Measurements from ENCODE around the gene CYP19A1. TPM values are rescaled to one million over a fixed set of nuclear protein-coding genes. Genes with fewer than 3 reads are reported as not detected.

Gene CYP19A1
- total RNA-seq, 1 experiment from 2014 or later: 0.94 TPM

DNA sequence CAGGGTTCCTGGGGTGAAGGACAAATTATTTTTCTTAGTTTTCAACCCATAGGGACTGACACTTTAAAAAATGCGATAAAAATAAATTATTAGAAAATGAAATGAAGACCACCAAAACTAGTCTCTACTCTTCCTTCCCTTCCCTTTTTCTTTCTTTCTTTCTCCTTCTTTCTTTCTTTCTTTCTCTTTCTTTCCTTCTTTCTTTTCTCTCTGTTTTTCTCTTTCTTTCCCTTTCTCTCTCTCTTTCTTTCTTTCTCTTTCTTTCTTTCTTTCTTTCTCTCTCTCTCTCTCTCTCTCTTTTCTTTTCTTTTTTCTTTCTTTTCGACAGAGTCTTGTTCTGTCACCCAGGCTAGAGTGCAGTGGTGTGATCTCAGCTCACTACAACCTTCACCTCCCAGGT is 144.4 kb downstream of the CYP19A1 start:
- no TSS peak for BruUV-seq (replicated peaks)
- Histone ChIP-seq H3K79me2 (ENCODE audit: low read depth) (no peaks in the 10 kb centered on the region), H3K4me3 (no peak overlapping the region), H3K9me3 (ENCODE audit: insufficient read depth, low read depth) (no peaks in the 10 kb centered on the region), H3K27me3 (ENCODE audit: insufficient read depth, low read depth) (0 out of 2 replicates have a peak, but pooled peaks cover 2% of the 10 kb centered on the region), H3K9me2 (ENCODE audit: insufficient read depth) (no peaks in the 10 kb centered on the region), H3K36me3 (ENCODE audit: low read depth) (no peaks in the 10 kb centered on the region), H3K4me2 (no peak overlapping the region), H2AFZ (no peak overlapping the region), H3K27ac (no peak overlapping the region), H4K20me1 (ENCODE audit: insufficient read depth) (no peaks in the 10 kb centered on the region), H3F3A (ENCODE audit: insufficient read depth, low read depth) (no peaks in the 10 kb centered on the region), H3K4me1 (replicated peaks; ENCODE audit: insufficient read depth) (no peaks in the 10 kb centered on the region)
- intact Hi-C loops (cut with micrococcal nuclease; ENCODE audit: unreplicated experiment): loop anchor here (5.0 kb wide), 1 partner anchor 62 kb away; no protein-coding TSS in a partner anchor
- ChIA-PET CTCF (interaction anchor here (3.0 kb wide), 1 partner anchor 31 kb away, joined by 16 read pairs; no protein-coding TSS in a partner anchor), POLR2A (ENCODE audit: unreplicated experiment) (no interaction called here)
- TF ChIP-seq EZH2 (IDR thresholded peaks at IDR 0.05; ENCODE audit: low read depth): no peak
- no peak for TF ChIP-seq CTCF (conservative IDR thresholded peaks at IDR 0.05)
- DNase-seq: no peak

- Histone ChIP-seq H3K4me3 (no peak overlapping the region), H3K9me2 (ENCODE audit: insufficient read depth) (no peaks in the 10 kb centered on the region), H3K4me2 (no peak overlapping the region), H3K4me1 (replicated peaks; ENCODE audit: insufficient read depth) (no peaks in the 10 kb centered on the region), H3F3A (ENCODE audit: insufficient read depth, low read depth) (no peaks in the 10 kb centered on the region), H3K27ac (no peak overlapping the region), H3K79me2 (ENCODE audit: low read depth) (no peaks in the 10 kb centered on the region), H3K27me3 (ENCODE audit: insufficient read depth, low read depth) (0 out of 2 replicates have a peak, but pooled peaks cover 2% of the 10 kb centered on the region), H4K20me1 (ENCODE audit: insufficient read depth) (no peaks in the 10 kb centered on the region), H3K36me3 (ENCODE audit: low read depth) (no peaks in the 10 kb centered on the region), H2AFZ (no peak overlapping the region), H3K9me3 (ENCODE audit: insufficient read depth, low read depth) (no peaks in the 10 kb centered on the region)
- DNase-seq: no peak
- CTCF ChIA-PET: interaction anchor here (0.8 to 3.0 kb wide), 2 partner anchors 30 to 246 kb away, joined by 4 to 16 read pairs; no protein-coding TSS in a partner anchor
- POLR2A ChIA-PET (ENCODE audit: unreplicated experiment): no interaction called here
- no TSS peak for BruUV-seq (replicated peaks)
- intact Hi-C loops (cut with micrococcal nuclease; ENCODE audit: unreplicated experiment): loop anchor here (5.0 kb wide), 1 partner anchor 61 kb away; no protein-coding TSS in a partner anchor
- TF ChIP-seq EZH2 (IDR thresholded peaks at IDR 0.05; ENCODE audit: low read depth) (no peak), CTCF (conservative IDR thresholded peaks at IDR 0.05) (no peak)
Measured at GRCh38 chr15:51193526-51193925, 144.9 kb downstream of the CYP19A1 start.

DNA sequence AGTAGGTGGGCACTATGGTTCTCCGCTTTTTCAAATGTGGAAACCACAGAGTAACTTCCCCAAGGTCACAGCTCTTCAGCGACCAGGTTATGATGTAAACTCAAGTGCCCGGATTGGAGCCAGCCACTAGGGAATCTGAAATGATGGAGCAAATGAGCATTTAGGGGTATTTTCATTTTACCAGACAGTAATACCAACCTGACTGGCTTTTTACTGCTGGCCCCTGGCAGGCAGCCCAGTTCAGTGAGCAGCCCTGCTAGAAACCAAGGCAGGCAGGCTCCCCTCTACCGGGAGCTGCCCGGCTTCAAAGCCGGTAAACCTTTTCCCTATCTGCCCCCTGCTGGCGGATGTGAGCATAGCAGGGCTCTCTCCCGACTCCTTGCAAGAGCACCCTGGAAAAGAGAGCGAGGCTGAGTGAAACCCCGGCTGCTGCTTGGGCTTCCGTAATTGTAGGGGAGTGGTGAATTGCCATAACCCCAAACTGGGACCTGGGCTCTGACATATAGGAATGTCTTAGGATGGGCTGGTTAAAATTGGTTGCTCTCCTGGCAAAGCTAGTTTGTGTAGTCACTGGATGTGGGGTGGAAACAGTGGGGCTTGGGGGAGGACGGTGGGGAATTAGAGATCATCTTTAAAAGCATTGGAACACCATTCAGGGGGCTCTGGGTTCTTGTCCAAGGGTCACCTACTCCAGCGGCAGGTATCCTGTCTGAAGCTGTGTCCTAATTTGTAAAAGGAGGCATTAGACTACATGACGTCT is 145.7 kb downstream of the CYP19A1 start:
- Histone ChIP-seq H3K9me2 (ENCODE audit: insufficient read depth) (no peaks in the 10 kb centered on the region), H3K27me3 (ENCODE audit: insufficient read depth, low read depth) (no peaks in the 10 kb centered on the region), H3K4me3 (no peak overlapping the region), H3K4me1 (replicated peaks; ENCODE audit: insufficient read depth) (no peaks in the 10 kb centered on the region), H3K9me3 (ENCODE audit: insufficient read depth, low read depth) (no peaks in the 10 kb centered on the region), H3F3A (ENCODE audit: insufficient read depth, low read depth) (no peaks in the 10 kb centered on the region), H3K79me2 (ENCODE audit: low read depth) (no peaks in the 10 kb centered on the region), H2AFZ (no peak overlapping the region), H3K36me3 (ENCODE audit: low read depth) (no peaks in the 10 kb centered on the region), H3K27ac (no peak overlapping the region), H3K4me2 (no peak overlapping the region), H4K20me1 (ENCODE audit: insufficient read depth) (no peaks in the 10 kb centered on the region)
- TF ChIP-seq EZH2 (IDR thresholded peaks at IDR 0.05; ENCODE audit: low read depth) (no peak), CTCF (conservative IDR thresholded peaks at IDR 0.05) (peak; percentile 87)
- CTCF ChIA-PET: interaction anchor here (0.8 to 3.0 kb wide), 2 partner anchors 29 to 245 kb away, joined by 4 to 16 read pairs; no protein-coding TSS in a partner anchor
- no TSS peak for BruUV-seq (replicated peaks)
- peak; percentile 49 to 77 for DNase-seq
- POLR2A ChIA-PET (ENCODE audit: unreplicated experiment): interaction anchor here (1.0 kb wide), 1 partner anchor 914 kb away, joined by 3 read pairs; no protein-coding TSS in a partner anchor
- intact Hi-C loops (cut with micrococcal nuclease; ENCODE audit: unreplicated experiment): loop anchor here (5.0 kb wide), 1 partner anchor 60 kb away; no protein-coding TSS in a partner anchor

All from PC-9 (cell line).